K562 (cell line): ENCODE results near the gene ERFL. TPM values are rescaled to one million over a fixed set of nuclear protein-coding genes. Genes with fewer than 3 reads are reported as not detected.

Experiments
- ARID2 ChIP-seq: fragments of 450-650 bp; IDR thresholded peaks from 2 replicates; pipeline ENCODE4 v1.6.1; 2017; ENCODE audit warnings: antibody characterized with exemption, mild to moderate bottlenecking
- BRD4 ChIP-seq: fragments of 200-600 bp; sonication (generic); IDR thresholded peaks from 2 replicates; pipeline ENCODE4 v1.6.1; 2017; ENCODE audit warnings: inconsistent platforms
- FOXJ2 ChIP-seq: fragments of 200-800 bp; sonication (Bioruptor generic); IDR thresholded peaks from 2 replicates; pipeline ENCODE4 v1.6.1; 2016; ENCODE audit warnings: missing genetic modification characterization, missing compliant biosample characterization
- GTF2E2 ChIP-seq: fragments of 200-800 bp; sonication (Bioruptor generic); IDR thresholded peaks from 2 replicates; pipeline ENCODE4 v1.6.1; 2016; ENCODE audit warnings: missing genetic modification characterization, missing compliant biosample characterization
- SPI1 ChIP-seq: IDR thresholded peaks from 2 replicates; pipeline ENCODE4 v1.6.1; 2011; ENCODE audit warnings: low read depth, low read length, control low read depth, borderline replicate concordance
- TOE1 ChIP-seq, 2 experiments: fragments of 450-650 bp in 1 of 2; sonication (generic) in 1 of 2; formaldehyde crosslinking in 1 of 2; IDR thresholded peaks; 2 replicates each; pipeline versions ENCODE4 v1.7.1 to v1.8.0; 2016 to 2022; ENCODE audit warnings: borderline replicate concordance in 2 of 2, mild to moderate bottlenecking in 2 of 2, antibody characterized with exemption in 1 of 2, inconsistent platforms in 1 of 2, low read depth in 1 of 2, missing genetic modification reagents in 1 of 2, moderate library complexity in 1 of 2
- TRIM24 ChIP-seq, 2 experiments: fragments of 450-650 bp; IDR thresholded peaks; 2 replicates each; pipeline ENCODE4 v1.6.1; 2016
- YY1 ChIP-seq, 3 experiments: IDR thresholded peaks; 2 replicates each; pipeline ENCODE4 v1.6.1; 2011; ENCODE audit warnings: low read length in 2 of 3, mild to moderate bottlenecking in 2 of 3, moderate library complexity in 2 of 3, borderline replicate concordance in 1 of 3, control low read depth in 1 of 3, low read depth in 1 of 3; ENCODE audit not compliant: insufficient read depth in 3 of 3, insufficient replicate concordance in 2 of 3, control insufficient read depth in 1 of 3, insufficient read length in 1 of 3; ENCODE audit errors: extremely low read depth in 1 of 3
- ZBTB17 ChIP-seq: fragments of 450-650 bp; formaldehyde crosslinking; IDR thresholded peaks from 2 replicates; pipeline ENCODE4 v1.4.0; 2020; ENCODE audit warnings: mild to moderate bottlenecking
- ZNF212 ChIP-seq: fragments of 450-650 bp; formaldehyde crosslinking; IDR thresholded peaks from 2 replicates; pipeline ENCODE4 v1.4.0; 2020; ENCODE audit warnings: mild to moderate bottlenecking
- ZNF253 ChIP-seq: fragments of 250-450 bp; sonication (Bioruptor Pico); conservative IDR thresholded peaks from 2 replicates; pipeline ENCODE4 v1.6.1; 2021; ENCODE audit warnings: mild to moderate bottlenecking
- ZNF311 ChIP-seq: fragments of 250-450 bp; sonication (Bioruptor Pico); IDR thresholded peaks from 2 replicates; pipeline ENCODE4 v1.4.0; 2020; ENCODE audit warnings: mild to moderate bottlenecking, moderate library complexity
- polyA plus RNA-seq, 8 experiments: library from polyadenylated mRNA; depleted of rRNA in 4 of 8; stranded (reverse) in 5 of 8; unstranded in 3 of 8; fragments of >200 nt; fragmentation: Nextera tagmentation in 2 of 8; fragmentation: Illumina TruSeq in 1 of 8; extraction: Ambion mirVana in 2 of 8; extraction: Trizol in 1 of 8; gene quantifications; 2 replicates each; pipeline versions ENCODE4 v1.2.1 to v1.2.3, GENCODE V29; 2011 to 2014; ENCODE audit warnings: inconsistent platforms in 1 of 8, missing spikeins in 1 of 8
- total RNA-seq, 7 experiments: library from RNA; depleted of rRNA in 6 of 7; stranded (reverse); fragments of >200 nt in 6 of 7; fragmentation: Illumina TruSeq in 2 of 7; extraction: Trizol in 2 of 7; gene quantifications; 2 replicates each; pipeline versions ENCODE4 v1.2.1 to v1.2.3, GENCODE V29; 2011 to 2021; ENCODE audit warnings: low replicate concordance in 1 of 7
- TF ChIP-seq, protein P1 (sequence below): fragments of 200-800 bp; sonication (Bioruptor generic); IDR thresholded peaks from 2 replicates; pipeline ENCODE4 v1.6.1; 2016; ENCODE audit warnings: missing genetic modification characterization, missing compliant biosample characterization
- TF ChIP-seq, protein P2 (sequence below): fragments of 450-650 bp; IDR thresholded peaks from 2 replicates; pipeline ENCODE4 v1.6.1; 2017; ENCODE audit warnings: antibody characterized with exemption
- TF ChIP-seq, protein P3 (sequence below): fragments of 250-450 bp; sonication (Bioruptor Pico); IDR thresholded peaks from 2 replicates; pipeline ENCODE4 v1.8.0; 2021; ENCODE audit warnings: moderate library complexity, mild to moderate bottlenecking, inconsistent platforms
- TF ChIP-seq, protein P4 (sequence below), 3 experiments: fragments of 200-800 bp in 1 of 3; sonication (Bioruptor generic) in 1 of 3; sonication (generic) in 1 of 3; formaldehyde crosslinking in 1 of 3; IDR thresholded peaks; 2 replicates each; pipeline versions ENCODE4 v1.6.1 to v1.8.0; 2016 to 2022; ENCODE audit warnings: mild to moderate bottlenecking in 2 of 3, missing compliant biosample characterization in 2 of 3, missing genetic modification characterization in 2 of 3, missing genetic modification reagents in 1 of 3

The ERFL gene
- total and polyA plus RNA-seq, 9 of the 15 experiments (the other 6 are each of a cell fraction or from before 2014, with no cell fraction given): 0.07 to 0.75 (median 0.32) TPM; not detected in 4

DNA sequence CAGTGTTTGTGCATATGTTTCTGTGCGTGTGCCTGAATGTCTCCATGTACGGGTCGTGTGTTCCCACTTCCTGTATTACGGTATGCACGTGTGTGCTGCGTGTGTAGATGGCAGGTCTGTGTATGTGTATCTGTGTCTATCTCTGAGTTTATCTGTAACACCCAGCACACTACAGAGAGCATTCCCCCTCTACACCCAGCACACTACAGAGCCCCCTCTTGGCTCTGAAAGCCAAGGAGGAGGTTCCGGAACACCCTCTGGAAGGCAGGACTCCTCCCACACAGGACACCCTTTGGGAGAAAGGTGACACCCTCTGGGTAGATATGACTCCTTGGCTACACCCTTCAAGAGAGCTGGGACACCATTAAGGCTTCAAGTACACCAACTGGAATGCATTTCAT, 2.1 kb upstream of the ERFL start (continued):
- TF ChIP-seq, protein P1, sequence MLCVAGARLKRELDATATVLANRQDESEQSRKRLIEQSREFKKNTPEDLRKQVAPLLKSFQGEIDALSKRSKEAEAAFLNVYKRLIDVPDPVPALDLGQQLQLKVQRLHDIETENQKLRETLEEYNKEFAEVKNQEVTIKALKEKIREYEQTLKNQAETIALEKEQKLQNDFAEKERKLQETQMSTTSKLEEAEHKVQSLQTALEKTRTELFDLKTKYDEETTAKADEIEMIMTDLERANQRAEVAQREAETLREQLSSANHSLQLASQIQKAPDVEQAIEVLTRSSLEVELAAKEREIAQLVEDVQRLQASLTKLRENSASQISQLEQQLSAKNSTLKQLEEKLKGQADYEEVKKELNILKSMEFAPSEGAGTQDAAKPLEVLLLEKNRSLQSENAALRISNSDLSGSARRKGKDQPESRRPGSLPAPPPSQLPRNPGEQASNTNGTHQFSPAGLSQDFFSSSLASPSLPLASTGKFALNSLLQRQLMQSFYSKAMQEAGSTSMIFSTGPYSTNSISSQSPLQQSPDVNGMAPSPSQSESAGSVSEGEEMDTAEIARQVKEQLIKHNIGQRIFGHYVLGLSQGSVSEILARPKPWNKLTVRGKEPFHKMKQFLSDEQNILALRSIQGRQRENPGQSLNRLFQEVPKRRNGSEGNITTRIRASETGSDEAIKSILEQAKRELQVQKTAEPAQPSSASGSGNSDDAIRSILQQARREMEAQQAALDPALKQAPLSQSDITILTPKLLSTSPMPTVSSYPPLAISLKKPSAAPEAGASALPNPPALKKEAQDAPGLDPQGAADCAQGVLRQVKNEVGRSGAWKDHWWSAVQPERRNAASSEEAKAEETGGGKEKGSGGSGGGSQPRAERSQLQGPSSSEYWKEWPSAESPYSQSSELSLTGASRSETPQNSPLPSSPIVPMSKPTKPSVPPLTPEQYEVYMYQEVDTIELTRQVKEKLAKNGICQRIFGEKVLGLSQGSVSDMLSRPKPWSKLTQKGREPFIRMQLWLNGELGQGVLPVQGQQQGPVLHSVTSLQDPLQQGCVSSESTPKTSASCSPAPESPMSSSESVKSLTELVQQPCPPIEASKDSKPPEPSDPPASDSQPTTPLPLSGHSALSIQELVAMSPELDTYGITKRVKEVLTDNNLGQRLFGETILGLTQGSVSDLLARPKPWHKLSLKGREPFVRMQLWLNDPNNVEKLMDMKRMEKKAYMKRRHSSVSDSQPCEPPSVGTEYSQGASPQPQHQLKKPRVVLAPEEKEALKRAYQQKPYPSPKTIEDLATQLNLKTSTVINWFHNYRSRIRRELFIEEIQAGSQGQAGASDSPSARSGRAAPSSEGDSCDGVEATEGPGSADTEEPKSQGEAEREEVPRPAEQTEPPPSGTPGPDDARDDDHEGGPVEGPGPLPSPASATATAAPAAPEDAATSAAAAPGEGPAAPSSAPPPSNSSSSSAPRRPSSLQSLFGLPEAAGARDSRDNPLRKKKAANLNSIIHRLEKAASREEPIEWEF (CRISPR knock-in tag): no peak
- TF ChIP-seq ZNF311 (CRISPR knock-in tag) (no peak), ARID2 (no peak), TOE1 (IDR thresholded peaks at IDR 0.05; ENCODE audit: borderline replicate concordance) (0 out of 2 replicates have a peak, but pooled peaks have one; percentile 3), TOE1 (CRISPR knock-in tag; IDR thresholded peaks at IDR 0.05; ENCODE audit: borderline replicate concordance, low read depth) (no peak), ZBTB17 (CRISPR knock-in tag) (no peak), SPI1 (peak; percentile 81), TRIM24 (IDR thresholded peaks at IDR 0.05) (no peak), ZNF253 (CRISPR knock-in tag) (no peak), YY1 (IDR thresholded peaks at IDR 0.05; ENCODE audit: borderline replicate concordance in 1 of 3, control insufficient read depth in 1 of 3, extremely low read depth in 1 of 3, insufficient read depth in 3 of 3, insufficient read length in 1 of 3, insufficient replicate concordance in 2 of 3, low read depth in 1 of 3, low read length in 2 of 3) (peak in 1 of 3 experiments; percentile 11), BRD4 (no peak), ZNF212 (CRISPR knock-in tag) (no peak), FOXJ2 (no peak), GTF2E2 (tag) (no peak)
- TF ChIP-seq, protein P2, sequence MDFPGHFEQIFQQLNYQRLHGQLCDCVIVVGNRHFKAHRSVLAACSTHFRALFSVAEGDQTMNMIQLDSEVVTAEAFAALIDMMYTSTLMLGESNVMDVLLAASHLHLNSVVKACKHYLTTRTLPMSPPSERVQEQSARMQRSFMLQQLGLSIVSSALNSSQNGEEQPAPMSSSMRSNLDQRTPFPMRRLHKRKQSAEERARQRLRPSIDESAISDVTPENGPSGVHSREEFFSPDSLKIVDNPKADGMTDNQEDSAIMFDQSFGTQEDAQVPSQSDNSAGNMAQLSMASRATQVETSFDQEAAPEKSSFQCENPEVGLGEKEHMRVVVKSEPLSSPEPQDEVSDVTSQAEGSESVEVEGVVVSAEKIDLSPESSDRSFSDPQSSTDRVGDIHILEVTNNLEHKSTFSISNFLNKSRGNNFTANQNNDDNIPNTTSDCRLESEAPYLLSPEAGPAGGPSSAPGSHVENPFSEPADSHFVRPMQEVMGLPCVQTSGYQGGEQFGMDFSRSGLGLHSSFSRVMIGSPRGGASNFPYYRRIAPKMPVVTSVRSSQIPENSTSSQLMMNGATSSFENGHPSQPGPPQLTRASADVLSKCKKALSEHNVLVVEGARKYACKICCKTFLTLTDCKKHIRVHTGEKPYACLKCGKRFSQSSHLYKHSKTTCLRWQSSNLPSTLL: no peak
- TF ChIP-seq, protein P3, sequence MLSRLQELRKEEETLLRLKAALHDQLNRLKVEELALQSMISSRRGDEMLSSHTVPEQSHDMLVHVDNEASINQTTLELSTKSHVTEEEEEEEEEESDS (CRISPR knock-in tag): no peak
- TF ChIP-seq, protein P4, sequence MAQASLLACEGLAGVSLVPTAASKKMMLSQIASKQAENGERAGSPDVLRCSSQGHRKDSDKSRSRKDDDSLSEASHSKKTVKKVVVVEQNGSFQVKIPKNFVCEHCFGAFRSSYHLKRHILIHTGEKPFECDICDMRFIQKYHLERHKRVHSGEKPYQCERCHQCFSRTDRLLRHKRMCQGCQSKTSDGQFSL (CRISPR knock-in tag; IDR thresholded peaks at IDR 0.05): no peak
- TF ChIP-seq, protein P4 (tag; IDR thresholded peaks at IDR 0.05): no peak
